ENCODE results near the gene ZNF385B.

Gene ZNF385B

DNA sequence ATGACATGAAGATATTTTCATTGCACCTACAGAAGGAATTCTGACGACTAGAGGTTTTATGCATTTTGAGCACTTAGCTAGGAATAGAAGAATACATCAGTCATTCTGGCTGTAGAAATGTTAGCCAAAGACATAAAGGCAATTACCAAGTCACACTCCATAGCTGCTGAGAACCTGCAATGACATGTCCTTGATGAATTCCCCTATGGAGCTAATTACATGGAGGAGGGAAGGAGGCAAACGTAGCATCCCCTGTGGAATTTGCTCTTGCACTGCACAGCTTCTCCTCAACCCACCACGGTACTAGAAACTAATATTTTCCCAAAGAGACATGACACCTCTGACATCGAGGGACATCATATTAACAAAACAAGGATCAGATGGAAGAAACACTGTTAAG is 422.8 kb downstream of the ZNF385B start:
- Mint-ChIP-seq H3K9me3 (no peaks in the 10 kb centered on the region), H3K27ac (no peak overlapping the region), H3K36me3 (ENCODE audit: low read depth) (no peaks in the 10 kb centered on the region), H3K27me3 (ENCODE audit: low read depth) (peaks cover 4% of the 10 kb centered on the region), H3K4me1 (peaks cover 8% of the 10 kb centered on the region), H3K4me3 (no peak overlapping the region)
- TF ChIP-seq, protein P1, sequence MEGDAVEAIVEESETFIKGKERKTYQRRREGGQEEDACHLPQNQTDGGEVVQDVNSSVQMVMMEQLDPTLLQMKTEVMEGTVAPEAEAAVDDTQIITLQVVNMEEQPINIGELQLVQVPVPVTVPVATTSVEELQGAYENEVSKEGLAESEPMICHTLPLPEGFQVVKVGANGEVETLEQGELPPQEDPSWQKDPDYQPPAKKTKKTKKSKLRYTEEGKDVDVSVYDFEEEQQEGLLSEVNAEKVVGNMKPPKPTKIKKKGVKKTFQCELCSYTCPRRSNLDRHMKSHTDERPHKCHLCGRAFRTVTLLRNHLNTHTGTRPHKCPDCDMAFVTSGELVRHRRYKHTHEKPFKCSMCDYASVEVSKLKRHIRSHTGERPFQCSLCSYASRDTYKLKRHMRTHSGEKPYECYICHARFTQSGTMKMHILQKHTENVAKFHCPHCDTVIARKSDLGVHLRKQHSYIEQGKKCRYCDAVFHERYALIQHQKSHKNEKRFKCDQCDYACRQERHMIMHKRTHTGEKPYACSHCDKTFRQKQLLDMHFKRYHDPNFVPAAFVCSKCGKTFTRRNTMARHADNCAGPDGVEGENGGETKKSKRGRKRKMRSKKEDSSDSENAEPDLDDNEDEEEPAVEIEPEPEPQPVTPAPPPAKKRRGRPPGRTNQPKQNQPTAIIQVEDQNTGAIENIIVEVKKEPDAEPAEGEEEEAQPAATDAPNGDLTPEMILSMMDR (IDR thresholded peaks at IDR 0.05; ENCODE audit: unreplicated experiment in 3 of 3) = no peak

DNA sequence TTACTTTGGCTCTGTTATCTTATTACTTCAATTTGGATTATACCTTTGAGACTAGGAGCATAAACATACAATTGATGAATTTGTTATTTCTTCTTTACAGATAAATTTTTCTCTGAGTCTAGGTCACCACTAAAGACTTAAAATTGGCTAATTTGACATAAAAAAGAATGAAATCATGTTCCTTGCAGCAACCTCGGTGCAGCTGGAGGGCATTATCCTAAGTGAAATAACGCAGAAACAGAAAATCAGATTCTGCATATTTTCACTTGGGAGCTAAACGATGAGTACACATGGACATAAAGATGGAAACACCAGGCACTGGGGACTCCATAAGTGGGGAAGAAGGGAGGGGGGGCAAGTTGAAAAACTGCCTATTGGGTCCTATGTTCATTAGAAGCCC is 424.0 kb downstream of the ZNF385B start:
- no peaks in the 10 kb centered on the region for H3K36me3 Mint-ChIP-seq (ENCODE audit: low read depth)
- no peak overlapping the region for H3K27ac Mint-ChIP-seq
- H3K9me3 Mint-ChIP-seq = no peaks in the 10 kb centered on the region
- TF ChIP-seq, protein P1 (IDR thresholded peaks at IDR 0.05; ENCODE audit: unreplicated experiment in 3 of 3) = no peak
- H3K4me3 Mint-ChIP-seq = no peak overlapping the region
- no peaks in the 10 kb centered on the region for H3K27me3 Mint-ChIP-seq (ENCODE audit: low read depth)
- peaks cover 4% of the 10 kb centered on the region for H3K4me1 Mint-ChIP-seq

- Mint-ChIP-seq H3K4me1 (no peaks in the 10 kb centered on the region), H3K36me3 (ENCODE audit: low read depth) (no peaks in the 10 kb centered on the region), H3K9me3 (no peaks in the 10 kb centered on the region), H3K27me3 (ENCODE audit: low read depth) (no peaks in the 10 kb centered on the region), H3K4me3 (no peak overlapping the region), H3K27ac (no peak overlapping the region)
- TF ChIP-seq, protein P1 (IDR thresholded peaks at IDR 0.05; ENCODE audit: unreplicated experiment in 3 of 3) = no peak
Observed at GRCh38 chr2:179435566-179435965, 425.8 kb downstream of the ZNF385B start.

DNA sequence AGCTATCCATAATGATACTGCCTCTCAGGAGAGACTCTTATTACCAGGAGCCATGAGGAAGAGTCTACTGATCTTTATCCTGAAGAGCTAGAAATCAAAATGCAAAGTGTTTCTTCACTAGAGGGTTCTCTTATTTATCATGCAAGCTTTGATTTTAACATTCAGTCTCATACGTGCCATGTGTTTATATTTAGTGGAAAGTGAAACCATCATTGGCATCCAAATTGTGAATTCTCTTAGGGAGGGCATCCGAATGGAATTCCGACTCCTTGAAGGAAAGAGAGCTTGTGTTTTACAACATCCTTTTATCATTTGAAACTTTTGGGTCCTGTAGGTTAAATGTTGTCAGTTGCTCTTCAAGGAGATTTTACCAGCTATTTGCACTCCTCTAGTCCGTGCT is 426.4 kb downstream of the ZNF385B start:
- Mint-ChIP-seq H3K4me1 (no peaks in the 10 kb centered on the region), H3K4me3 (no peak overlapping the region), H3K27ac (no peak overlapping the region), H3K36me3 (ENCODE audit: low read depth) (no peaks in the 10 kb centered on the region), H3K9me3 (no peaks in the 10 kb centered on the region), H3K27me3 (ENCODE audit: low read depth) (no peaks in the 10 kb centered on the region)
- TF ChIP-seq, protein P1 (IDR thresholded peaks at IDR 0.05; ENCODE audit: unreplicated experiment in 3 of 3) = no peak

DNA sequence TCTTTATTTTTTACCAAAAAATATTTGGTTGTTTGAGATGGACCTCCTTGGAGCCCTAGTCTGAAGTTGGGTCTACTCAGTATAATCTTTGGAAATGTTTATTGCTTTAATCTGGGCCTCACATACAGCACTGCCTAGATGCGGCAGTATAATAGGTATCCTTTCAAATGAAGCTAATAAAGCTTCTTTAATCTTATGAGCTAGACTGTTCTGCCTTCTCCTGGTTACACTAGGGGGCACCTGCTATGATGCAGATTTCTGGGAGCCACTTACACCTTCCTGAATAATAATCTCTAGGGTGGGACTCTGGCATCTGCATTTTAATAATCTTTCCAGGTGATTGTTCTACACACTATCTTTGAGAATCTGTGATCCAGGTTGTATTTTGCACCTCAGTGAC is 427.1 kb downstream of the ZNF385B start:
- Mint-ChIP-seq H3K4me1 (peaks cover 3% of the 10 kb centered on the region), H3K27me3 (ENCODE audit: low read depth) (peaks cover 1% of the 10 kb centered on the region), H3K9me3 (no peaks in the 10 kb centered on the region), H3K36me3 (ENCODE audit: low read depth) (no peaks in the 10 kb centered on the region), H3K27ac (no peak overlapping the region), H3K4me3 (no peak overlapping the region)
- TF ChIP-seq, protein P1 (IDR thresholded peaks at IDR 0.05; ENCODE audit: unreplicated experiment in 3 of 3) = no peak

- Mint-ChIP-seq H3K27ac (no peak overlapping the region), H3K4me3 (no peak overlapping the region), H3K9me3 (no peaks in the 10 kb centered on the region), H3K36me3 (ENCODE audit: low read depth) (no peaks in the 10 kb centered on the region), H3K4me1 (peaks cover 17% of the 10 kb centered on the region), H3K27me3 (ENCODE audit: low read depth) (peaks cover 8% of the 10 kb centered on the region)
- TF ChIP-seq, protein P1 (IDR thresholded peaks at IDR 0.05; ENCODE audit: unreplicated experiment in 3 of 3) = no peak
Observed at GRCh38 chr2:179432751-179433150, 428.7 kb downstream of the ZNF385B start.
